H1 (cell line): Measurements from ENCODE around the gene ZBED5. TPM values are rescaled to one million over a fixed set of nuclear protein-coding genes. Genes with fewer than 3 reads are reported as not detected.

Experiments used
- BACH1 ChIP-seq: IDR thresholded peaks from 2 replicates; pipeline ENCODE4 v1.6.1; 2012; ENCODE audit warnings: low read length, improper control_type of control experiment
- CBX5 ChIP-seq: fragments of 300-800, 300-1000 bp; sonication (generic); IDR thresholded peaks from 2 replicates; pipeline ENCODE4 v1.7.1; 2016; ENCODE audit warnings: antibody characterized with exemption, low read length, low read depth
- CBX8 ChIP-seq: fragments of 300-800, 300-1000 bp; sonication (generic); IDR thresholded peaks from 2 replicates; pipeline ENCODE4 v1.7.1; 2016; ENCODE audit warnings: low read depth, low read length, borderline replicate concordance
- CHD1 ChIP-seq: IDR thresholded peaks from 2 replicates; pipeline ENCODE4 v1.6.1; 2012; ENCODE audit warnings: low read depth, low read length, improper control_type of control experiment
- EGR1 ChIP-seq: IDR thresholded peaks from 2 replicates; pipeline ENCODE4 v1.6.1; 2011; ENCODE audit warnings: low read depth, low read length, borderline replicate concordance
- HDAC2 ChIP-seq, 2 experiments: fragments of 300-600 bp in 1 of 2; sonication (generic) in 1 of 2; IDR thresholded peaks; 2 replicates each; pipeline ENCODE4 v1.6.1; 2011 to 2012; ENCODE audit warnings: low read depth in 2 of 2, low read length in 2 of 2, mild to moderate bottlenecking in 2 of 2, moderate library complexity in 2 of 2, borderline replicate concordance in 1 of 2, inconsistent platforms in 1 of 2
- HDAC6 ChIP-seq: IDR thresholded peaks from one replicate; pipeline ENCODE4 v1.7.1; 2012; ENCODE audit warnings: low read depth, mild to moderate bottlenecking, inconsistent platforms, low read length, moderate library complexity
- JUND ChIP-seq: IDR thresholded peaks from 2 replicates; pipeline ENCODE4 v1.6.1; 2011; ENCODE audit warnings: mild to moderate bottlenecking, improper control_type of control experiment, low read length
- KDM4A ChIP-seq: IDR thresholded peaks from one replicate; pipeline ENCODE4 v1.7.1; 2012; ENCODE audit warnings: low read depth, mild to moderate bottlenecking, moderate library complexity, low read length, inconsistent platforms; ENCODE audit not compliant: severe bottlenecking
- RFX5 ChIP-seq: IDR thresholded peaks from 2 replicates; pipeline ENCODE4 v1.6.1; 2011; ENCODE audit warnings: low read depth, low read length, improper control_type of control experiment, borderline replicate concordance
- RNF2 ChIP-seq: fragments of 200-900, 300-1000 bp; sonication (generic); IDR thresholded peaks from 2 replicates; pipeline ENCODE4 v1.7.1; 2016; ENCODE audit warnings: borderline replicate concordance, low read depth, mild to moderate bottlenecking, antibody characterized with exemption, low read length; ENCODE audit not compliant: poor library complexity, severe bottlenecking; ENCODE audit errors: missing control alignments
- RXRA ChIP-seq: IDR thresholded peaks from 2 replicates; pipeline ENCODE4 v1.6.1; 2011; ENCODE audit warnings: low read depth, mild to moderate bottlenecking, low read length, moderate library complexity; ENCODE audit not compliant: insufficient read depth
- SIN3A ChIP-seq, 2 experiments: IDR thresholded peaks in 1 of 2; conservative IDR thresholded peaks in 1 of 2; 2 replicates each; pipeline ENCODE4 v1.6.1; 2011 to 2012; ENCODE audit warnings: low read length in 2 of 2, improper control_type of control experiment in 1 of 2, low read depth in 1 of 2, mild to moderate bottlenecking in 1 of 2
- SP1 ChIP-seq: IDR thresholded peaks from 2 replicates; pipeline ENCODE4 v1.6.1; 2011; ENCODE audit warnings: low read depth, low read length
- TAF1 ChIP-seq: IDR thresholded peaks from 2 replicates; pipeline ENCODE4 v1.6.1; 2011; ENCODE audit warnings: mild to moderate bottlenecking, low read depth, low read length
- TAF7 ChIP-seq: optimal IDR thresholded peaks from 2 replicates; pipeline ENCODE3; 2011; ENCODE audit warnings: low read depth, mild to moderate bottlenecking, inconsistent platforms, low read length, moderate library complexity, borderline replicate concordance
- TEAD4 ChIP-seq: IDR thresholded peaks from 2 replicates; pipeline ENCODE4 v1.6.1; 2012; ENCODE audit warnings: low read depth, low read length, inconsistent platforms, mixed read lengths
- YY1 ChIP-seq: IDR thresholded peaks from 2 replicates; pipeline ENCODE4 v1.6.1; 2011; ENCODE audit warnings: low read depth, mild to moderate bottlenecking, low read length
- ZNF274 ChIP-seq: IDR thresholded peaks from 2 replicates; pipeline ENCODE4 v1.7.0; 2012; ENCODE audit warnings: low read length, borderline replicate concordance; ENCODE audit errors: extremely low read depth
- polyA plus RNA-seq, 7 experiments: library from polyadenylated mRNA; depleted of rRNA in 3 of 7; stranded (reverse) in 5 of 7; unstranded in 2 of 7; fragments of >200 nt in 5 of 7; fragments of 200-250 nt in 2 of 7; gene quantifications; 1 replicate in 5 of 7; 2 replicates in 1 of 7; 4 replicates in 1 of 7; pipeline versions ENCODE4 v1.2.1 to v1.2.3, GENCODE V29; 2011 to 2013; ENCODE audit warnings: missing spikeins in 2 of 7, mixed read lengths in 2 of 7
- total RNA-seq: library from RNA; stranded (reverse); fragmentation: NEBNext Ultra II Directional; extraction: Animal tissue kit (Norgen Biotek cat#: 25700); gene quantifications from 2 replicates; pipeline ENCODE4 v1.2.1, GENCODE V29; 2021
- TF ChIP-seq, protein P1 (sequence below): IDR thresholded peaks from 2 replicates; pipeline ENCODE4 v1.6.1; 2012; ENCODE audit warnings: low read length, inconsistent platforms
- TF ChIP-seq, protein P2 (sequence below): IDR thresholded peaks from 2 replicates; pipeline ENCODE4 v1.6.1; 2012; ENCODE audit warnings: inconsistent platforms

Gene ZBED5
- total and polyA plus RNA-seq, 2 of the 8 experiments (the other 6 are each of a cell fraction or from before 2014, with no cell fraction given): 54.2 to 94.7 TPM

DNA sequence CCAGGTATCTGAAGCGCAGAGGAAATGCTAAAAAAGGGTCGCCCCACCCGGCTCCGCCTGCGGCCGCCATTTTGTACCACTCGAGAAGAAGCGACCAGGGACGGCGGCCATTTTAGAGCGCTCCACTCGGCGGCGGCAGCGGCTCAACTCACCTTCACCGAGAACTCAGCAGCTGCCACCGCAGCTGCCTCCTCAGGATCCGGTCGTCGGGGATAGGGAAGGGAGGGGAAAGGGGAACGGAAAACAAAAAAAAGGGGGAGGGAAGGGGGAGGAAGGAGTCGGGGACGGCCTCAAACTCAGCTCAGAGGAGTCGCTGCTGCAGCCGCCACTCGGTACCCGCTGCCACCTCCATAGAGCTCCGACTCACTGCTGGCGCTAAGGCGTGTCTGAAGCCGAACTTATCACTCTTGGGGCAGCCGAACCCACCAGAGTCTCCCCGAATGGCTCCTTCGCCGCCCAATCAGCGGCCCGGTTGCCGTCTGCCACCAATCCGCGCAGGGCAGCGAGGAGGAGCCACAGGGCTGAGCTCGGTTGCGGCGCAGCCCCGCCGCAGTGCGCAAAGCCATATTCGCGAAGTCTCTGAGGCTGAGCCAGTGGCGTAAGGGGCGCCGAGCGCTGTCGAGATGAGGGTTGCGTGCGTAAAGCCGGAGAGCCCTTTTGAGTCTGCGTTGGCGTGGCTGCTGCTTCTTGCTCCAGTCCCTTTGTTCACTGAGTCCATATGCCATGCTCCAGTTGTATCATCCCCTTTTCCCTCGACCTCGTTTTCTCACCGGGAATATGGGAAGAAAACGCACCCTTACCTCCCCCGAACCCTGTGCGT is 49.1 kb downstream of the ZBED5 start, which contains the start of gene EIF4G2 (continued):
- TF ChIP-seq RXRA (no peak), KDM4A (no peak), TAF1 (peak; percentile 99), SIN3A (conservative IDR thresholded peaks at IDR 0.05 in 1 of 2, IDR thresholded peaks at IDR 0.05 in 1 of 2; ENCODE audit: low read depth in 1 of 2, low read length in 2 of 2) (peak; percentile 51 to 60; a peak in 3 of 4 replicates), CBX5 (no peak), HDAC2 (IDR thresholded peaks at IDR 0.05; ENCODE audit: borderline replicate concordance in 1 of 2, low read depth in 2 of 2, low read length in 2 of 2) (no peak), JUND (no peak), BACH1 (no peak), CHD1 (no peak), RFX5 (no peak), TEAD4 (0 out of 2 replicates have a peak, but pooled peaks have one; percentile 41), RNF2 (no peak), SP1 (peak; percentile 43; the same call in 1 of the 2 replicates), CBX8 (no peak), TAF7 (peak; percentile 94), EGR1 (no peak), YY1 (peak; percentile 99), HDAC6 (no peak), ZNF274 (no peak)
- TF ChIP-seq, protein P1, sequence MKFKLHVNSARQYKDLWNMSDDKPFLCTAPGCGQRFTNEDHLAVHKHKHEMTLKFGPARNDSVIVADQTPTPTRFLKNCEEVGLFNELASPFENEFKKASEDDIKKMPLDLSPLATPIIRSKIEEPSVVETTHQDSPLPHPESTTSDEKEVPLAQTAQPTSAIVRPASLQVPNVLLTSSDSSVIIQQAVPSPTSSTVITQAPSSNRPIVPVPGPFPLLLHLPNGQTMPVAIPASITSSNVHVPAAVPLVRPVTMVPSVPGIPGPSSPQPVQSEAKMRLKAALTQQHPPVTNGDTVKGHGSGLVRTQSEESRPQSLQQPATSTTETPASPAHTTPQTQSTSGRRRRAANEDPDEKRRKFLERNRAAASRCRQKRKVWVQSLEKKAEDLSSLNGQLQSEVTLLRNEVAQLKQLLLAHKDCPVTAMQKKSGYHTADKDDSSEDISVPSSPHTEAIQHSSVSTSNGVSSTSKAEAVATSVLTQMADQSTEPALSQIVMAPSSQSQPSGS: peak; percentile 92; the same call in 1 of the 2 replicates
- TF ChIP-seq, protein P2, sequence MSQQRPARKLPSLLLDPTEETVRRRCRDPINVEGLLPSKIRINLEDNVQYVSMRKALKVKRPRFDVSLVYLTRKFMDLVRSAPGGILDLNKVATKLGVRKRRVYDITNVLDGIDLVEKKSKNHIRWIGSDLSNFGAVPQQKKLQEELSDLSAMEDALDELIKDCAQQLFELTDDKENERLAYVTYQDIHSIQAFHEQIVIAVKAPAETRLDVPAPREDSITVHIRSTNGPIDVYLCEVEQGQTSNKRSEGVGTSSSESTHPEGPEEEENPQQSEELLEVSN: no peak
